Ishikawa (cell line): Measurements from ENCODE around the gene NOS1AP.

Source experiments
- CEBPB ChIP-seq: IDR thresholded peaks from 2 replicates; pipeline ENCODE4 v1.6.1; 2012
- CREB1 ChIP-seq: IDR thresholded peaks from 2 replicates; pipeline ENCODE4 v1.6.1; 2012; ENCODE audit warnings: low read depth
- EGR1 ChIP-seq: IDR thresholded peaks from 2 replicates; pipeline ENCODE4 v1.6.1; 2012
- EP300 ChIP-seq: IDR thresholded peaks from 2 replicates; pipeline ENCODE4 v1.6.1; 2012; ENCODE audit warnings: borderline replicate concordance
- FOXM1 ChIP-seq: IDR thresholded peaks from 2 replicates; pipeline ENCODE4 v1.6.1; 2012; ENCODE audit warnings: low read depth, borderline replicate concordance
- MAX ChIP-seq: IDR thresholded peaks from 2 replicates; pipeline ENCODE4 v1.6.1; 2012
- NFIC ChIP-seq: IDR thresholded peaks from 2 replicates; pipeline ENCODE4 v1.6.1; 2012
- RAD21 ChIP-seq: IDR thresholded peaks from 2 replicates; pipeline ENCODE4 v1.6.1; 2012; ENCODE audit warnings: low read depth
- REST ChIP-seq: IDR thresholded peaks from 2 replicates; pipeline ENCODE4 v1.6.1; 2012; ENCODE audit warnings: low read depth, mild to moderate bottlenecking
- TAF1 ChIP-seq: IDR thresholded peaks from 2 replicates; pipeline ENCODE4 v1.6.1; 2012; ENCODE audit warnings: low read depth, mild to moderate bottlenecking
- TCF12 ChIP-seq: IDR thresholded peaks from 2 replicates; pipeline ENCODE4 v1.6.1; 2012; ENCODE audit warnings: low read depth
- TEAD4 ChIP-seq: IDR thresholded peaks from 2 replicates; pipeline ENCODE4 v1.6.1; 2012
- USF1 ChIP-seq: IDR thresholded peaks from 2 replicates; pipeline ENCODE4 v1.6.1; 2012
- YY1 ChIP-seq: IDR thresholded peaks from 2 replicates; pipeline ENCODE4 v1.6.1; 2012; ENCODE audit warnings: low read depth
- ZBTB7A ChIP-seq: IDR thresholded peaks from 2 replicates; pipeline ENCODE4 v1.6.1; 2012; ENCODE audit warnings: low read depth

Gene NOS1AP

GRCh38 chr1:162128693-162129356, 59.3 kb downstream of the NOS1AP start:
- TF ChIP-seq MAX (no peak), CREB1 (no peak), TCF12 (no peak), ZBTB7A (no peak), REST (no peak), TAF1 (no peak), EP300 (no peak), RAD21 (no peak), NFIC (no peak)

- TF ChIP-seq CEBPB: no peak
- TF ChIP-seq TCF12: no peak
- no peak for TF ChIP-seq USF1
- no peak for TF ChIP-seq YY1
- no peak for TF ChIP-seq NFIC
- TF ChIP-seq RAD21: no peak
- no peak for TF ChIP-seq EGR1
- TF ChIP-seq FOXM1: no peak
- no peak for TF ChIP-seq EP300
- TF ChIP-seq REST: no peak
- TF ChIP-seq TAF1: no peak
- TF ChIP-seq MAX: no peak
- no peak for TF ChIP-seq TEAD4
- no peak for TF ChIP-seq ZBTB7A
- no peak for TF ChIP-seq CREB1
These were observed 60.8 kb downstream of the NOS1AP start for GRCh38 chr1:162130308-162130707.

GRCh38 chr1:162131400-162132321, 62.2 kb downstream of the NOS1AP start:
- TF ChIP-seq CEBPB (no peak), RAD21 (no peak), TEAD4 (no peak), ZBTB7A (no peak), TAF1 (no peak)

GRCh38 chr1:162133566-162133965, 64.1 kb downstream of the NOS1AP start:
- TF ChIP-seq REST (no peak), FOXM1 (no peak), RAD21 (no peak), EP300 (no peak), TEAD4 (no peak), ZBTB7A (no peak), CREB1 (no peak), NFIC (no peak)

- no peak for TF ChIP-seq ZBTB7A
- TF ChIP-seq EP300: no peak
- no peak for TF ChIP-seq USF1
- TF ChIP-seq TEAD4: no peak
- no peak for TF ChIP-seq CEBPB
- TF ChIP-seq REST: no peak
- no peak for TF ChIP-seq FOXM1
- TF ChIP-seq YY1: no peak
- TF ChIP-seq CREB1: no peak
- no peak for TF ChIP-seq EGR1
- TF ChIP-seq MAX: no peak
- TF ChIP-seq TCF12: no peak
- no peak for TF ChIP-seq TAF1
These were observed 65.2 kb downstream of the NOS1AP start for GRCh38 chr1:162134646-162135045.
